Liver (tissue), 2 donors: ENCODE results near the gene CCDC40.

Experiments
- CTCF ChIP-seq: fragments of 150-350 bp; IDR thresholded peaks from 2 replicates; pipeline ENCODE4 v1.5.1; 2017; ENCODE audit warnings: improper control_type of control experiment, low read depth, low read length; ENCODE audit not compliant: missing input control
- MAX ChIP-seq: IDR thresholded peaks from 2 replicates; pipeline ENCODE4 v1.6.1; 2016; ENCODE audit warnings: antibody characterized with exemption
- YY1 ChIP-seq: IDR thresholded peaks from 2 replicates; pipeline ENCODE4 v1.6.1; 2016; ENCODE audit warnings: antibody characterized with exemption, mild to moderate bottlenecking
- donor health status: healthy.

DNA sequence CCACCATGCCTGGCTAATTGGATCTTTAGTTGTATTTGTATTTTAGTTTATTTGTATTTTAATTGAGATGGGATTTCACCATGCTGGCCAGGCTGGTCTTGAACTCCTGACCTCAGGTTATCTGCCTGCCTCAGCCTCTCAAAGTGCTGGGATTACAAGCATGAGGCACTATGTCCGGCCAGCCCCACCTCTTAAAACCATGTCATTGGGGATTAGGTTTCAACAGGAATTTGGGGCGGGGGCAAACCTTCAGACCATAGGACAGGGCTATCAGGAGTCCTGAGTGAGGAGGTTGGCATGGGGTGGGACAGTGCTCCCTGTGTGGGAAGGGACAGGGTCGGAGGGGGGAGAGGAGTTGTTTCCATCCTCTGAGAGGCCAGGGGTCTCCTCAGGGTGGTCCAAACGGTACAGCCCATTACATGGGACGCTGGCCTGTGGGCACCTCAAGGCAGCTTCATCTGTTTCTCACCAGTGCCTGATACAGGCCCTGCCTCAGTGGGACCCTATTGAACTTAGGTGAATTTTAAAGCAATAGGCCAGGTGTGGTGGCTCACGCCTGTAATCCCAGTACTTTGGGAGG is 86.6 kb downstream of the CCDC40 start:
- TF ChIP-seq MAX (no peak), CTCF (no peak), YY1 (no peak)
